Measurements from ENCODE around the gene CD74.
"Not testable (repeated sequence)": the region's sequence is repeated elsewhere in the genome, so short reads cannot be mapped to it uniquely, and the experiment has no call there.

Gene CD74

DNA sequence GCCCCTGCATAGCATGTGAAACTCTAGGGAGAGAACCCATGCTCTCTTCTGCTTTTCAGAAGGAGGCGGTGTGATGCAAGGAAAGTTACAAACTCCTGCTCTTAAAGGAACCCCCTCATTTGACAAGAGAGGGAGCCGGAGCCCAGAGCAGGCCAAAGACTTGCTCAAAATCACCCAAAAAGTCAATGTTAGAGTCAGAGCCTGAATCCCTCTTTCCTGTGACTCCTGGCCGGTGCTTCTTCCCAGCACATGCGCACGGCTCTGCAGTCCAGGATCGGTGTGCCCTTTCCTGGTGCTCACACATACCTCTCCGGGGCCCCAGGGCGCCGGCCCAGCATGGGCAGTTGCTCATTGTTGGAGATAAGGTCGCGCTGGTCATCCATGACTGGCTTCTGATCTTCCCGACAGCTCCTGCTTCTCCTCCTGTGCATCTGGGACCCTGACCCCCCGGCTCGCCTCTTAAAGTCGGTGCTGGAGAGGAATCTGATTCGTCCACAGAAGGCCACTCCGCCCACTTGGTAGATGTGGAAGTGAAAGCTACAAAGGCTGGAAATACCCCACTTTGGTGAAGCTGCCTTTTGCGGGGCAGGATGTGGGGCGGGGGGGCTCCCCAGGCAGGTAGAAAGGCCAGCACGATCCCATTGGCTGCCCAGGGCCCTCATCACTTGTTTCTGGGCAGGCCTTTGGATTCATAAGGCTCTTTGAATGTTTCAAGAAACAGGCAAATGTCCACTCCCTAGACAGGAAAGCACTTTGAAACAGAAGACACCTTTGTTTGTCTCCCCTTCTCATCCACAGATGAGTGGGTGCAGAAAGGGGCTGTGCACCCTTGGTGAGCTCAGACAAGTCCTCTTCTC lies at the start of gene CD74:
TSS of gene CD74 (minus strand) at position 592 of the 857 bp plus-strand sequence. CDS start at position 431, 161 bp downstream.
- H3K36me3 Mint-ChIP-seq, result peaks cover 48 to 55% of the 10 kb centered on the region in 2 donors
- H3K4me3 Mint-ChIP-seq, result peak within 1 kb of the TSS; percentile 95 to 96
- H3K4me1 Mint-ChIP-seq, result peaks cover 50 to 81% of the 10 kb centered on the region in 2 donors
- H3K27ac Mint-ChIP-seq, result peak within 1 kb of the TSS; percentile 100
- H3K9me3 Mint-ChIP-seq, result peaks cover 3 to 5% of the 10 kb centered on the region in 2 donors
- peak; percentile 98 for DNase-seq
- H3K27me3 Mint-ChIP-seq, result peaks cover 6 to 16% of the 10 kb centered on the region in 2 donors
- ATAC-seq (replicated peaks), result peak; percentile 66 to 72

DNA sequence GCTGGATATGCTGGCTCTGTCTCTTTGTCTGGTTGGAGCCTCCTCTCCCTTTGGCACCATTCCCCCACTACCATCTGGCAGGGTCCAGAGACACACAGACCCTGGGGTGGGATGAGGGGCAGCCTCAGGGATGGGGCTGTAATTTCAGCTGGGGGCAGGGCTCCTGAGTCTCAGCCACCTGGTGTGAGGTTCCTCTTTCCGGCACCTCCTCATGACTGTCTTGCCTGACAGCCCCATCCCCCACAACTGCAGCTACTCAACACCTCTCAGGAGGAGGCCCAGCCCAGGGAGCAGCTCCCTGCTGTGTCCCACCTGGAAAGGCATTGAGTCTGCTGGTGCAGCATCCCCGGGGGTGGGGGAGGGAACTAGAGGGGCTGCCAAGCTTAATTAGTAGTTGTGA lies 48.5 kb upstream of the CD74 start:
- peak overlapping the region; percentile 65 for H3K27ac Mint-ChIP-seq
- peak; percentile 80 to 81 for ATAC-seq (replicated peaks)
- peak; percentile 54 for DNase-seq

DNA sequence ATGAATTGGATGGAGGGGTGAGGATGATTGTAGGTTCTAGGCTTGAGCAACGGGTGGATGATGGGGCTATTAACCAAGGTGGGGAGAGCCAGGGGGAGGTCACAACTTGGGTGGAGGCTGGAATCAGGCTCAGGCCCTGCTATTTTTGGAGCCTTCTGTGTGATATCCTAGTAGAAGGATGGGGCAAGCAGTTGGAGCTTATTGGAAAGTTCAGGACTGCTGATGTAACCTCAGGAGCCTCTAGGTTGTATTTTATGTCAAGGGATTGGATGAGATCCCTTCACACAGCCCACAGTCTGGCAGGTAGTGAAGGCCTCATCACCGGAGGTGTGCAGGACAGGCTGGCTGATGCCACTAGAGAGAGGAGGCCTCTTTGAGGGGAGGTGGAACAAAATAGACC lies 48.1 kb upstream of the CD74 start:
- H3K4me1 Mint-ChIP-seq, result peaks cover 24 to 44% of the 10 kb centered on the region in 2 donors
- H3K27me3 Mint-ChIP-seq, result no peaks in the 10 kb centered on the region
- no peak overlapping the region for H3K4me3 Mint-ChIP-seq
- DNase-seq (no peak), ATAC-seq (replicated peaks) (no peak)
- H3K27ac Mint-ChIP-seq, result peak overlapping the region; percentile 86
- H3K9me3 Mint-ChIP-seq, result no peaks in the 10 kb centered on the region
- no peaks in the 10 kb centered on the region for H3K36me3 Mint-ChIP-seq

More for the DNA sequence above, 48.5 kb upstream of the CD74 start:
- Mint-ChIP-seq H3K27me3 (no peaks in the 10 kb centered on the region), H3K4me3 (no peak overlapping the region), H3K4me1 (peaks cover 24 to 44% of the 10 kb centered on the region in 2 donors), H3K36me3 (no peaks in the 10 kb centered on the region), H3K9me3 (no peaks in the 10 kb centered on the region)

DNA sequence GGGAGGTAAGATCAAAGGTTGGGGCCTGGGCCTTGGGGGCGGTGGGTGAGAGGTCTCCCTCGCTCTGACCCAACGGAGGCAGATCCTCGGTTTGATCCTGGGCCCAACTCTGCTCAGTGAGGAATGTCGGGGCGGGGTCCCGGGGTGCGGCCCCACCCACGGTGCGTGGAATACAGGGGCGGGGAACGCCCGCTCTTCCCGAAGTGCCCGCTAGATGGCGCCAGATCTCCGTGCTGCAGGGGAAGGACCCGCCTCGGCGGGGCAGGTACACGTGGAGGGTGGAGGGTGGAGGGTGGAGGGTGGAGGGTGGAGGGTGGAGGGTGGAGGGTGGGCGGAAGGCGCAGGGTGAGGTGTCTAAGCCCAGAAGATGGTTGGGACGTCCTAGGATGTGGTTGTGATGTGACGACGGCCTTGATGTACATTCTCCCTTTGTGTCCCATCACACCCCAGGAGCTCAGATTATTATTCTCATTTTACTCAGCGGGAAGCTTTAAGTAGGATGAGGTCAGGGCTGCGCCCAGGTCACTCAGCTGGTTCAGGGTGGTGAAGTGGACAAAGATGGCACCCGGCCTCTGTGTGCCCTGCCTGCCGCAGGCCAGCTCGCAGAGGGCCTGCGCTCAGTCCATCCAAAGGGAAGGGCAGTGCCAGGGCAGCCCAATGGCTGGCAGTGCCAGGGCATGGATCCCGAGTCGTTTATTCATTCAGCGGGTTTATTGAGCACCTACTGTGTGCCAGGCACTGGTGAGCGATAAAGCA lies 46.3 kb upstream of the CD74 start:
- no peaks in the 10 kb centered on the region for H3K27me3 Mint-ChIP-seq
- H3K9me3 Mint-ChIP-seq, result no peaks in the 10 kb centered on the region
- H3K4me1 Mint-ChIP-seq, result peaks cover 24 to 44% of the 10 kb centered on the region in 2 donors
- peak; percentile 78 for DNase-seq
- peak overlapping the region; percentile 62 to 78 for H3K4me3 Mint-ChIP-seq
- H3K36me3 Mint-ChIP-seq, result no peaks in the 10 kb centered on the region
- peak; percentile 89 to 91 for ATAC-seq (replicated peaks)
- H3K27ac Mint-ChIP-seq, result no peak overlapping the region

DNA sequence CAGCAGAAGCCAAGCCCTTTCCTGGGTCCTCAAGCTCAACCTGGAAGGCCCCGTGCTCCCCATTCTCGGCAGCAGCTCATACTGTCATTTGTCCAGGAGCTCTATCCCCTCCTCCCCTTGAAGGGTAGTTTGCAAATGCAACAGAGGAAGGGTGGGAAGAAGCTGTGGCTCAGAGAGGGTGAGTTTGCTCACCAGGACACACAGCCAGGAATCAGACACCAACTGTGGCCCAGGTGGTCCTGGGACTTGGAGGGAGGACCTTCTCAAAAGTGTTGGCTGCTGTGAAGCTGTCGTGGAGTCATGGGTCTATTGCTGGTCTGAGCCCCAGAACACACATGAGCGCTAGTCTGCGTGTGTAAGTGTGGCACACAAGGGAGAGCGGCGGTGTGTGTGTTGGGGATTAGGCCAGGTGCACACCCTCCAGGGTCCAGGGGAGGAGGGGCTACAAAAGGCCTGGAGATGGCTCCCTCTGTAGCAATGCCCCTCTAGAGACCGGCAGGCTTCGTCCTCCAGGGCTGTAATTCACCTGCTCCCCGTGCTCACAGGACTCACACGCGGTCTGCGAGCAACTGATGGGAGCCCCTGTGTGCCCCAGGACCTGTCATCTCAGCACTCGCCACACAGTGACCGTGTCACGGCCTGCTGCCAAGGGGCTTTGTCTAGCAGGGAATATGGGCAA lies 45.0 kb upstream of the CD74 start:
- H3K4me3 Mint-ChIP-seq, result peak overlapping the region; percentile 61 to 67
- H3K9me3 Mint-ChIP-seq, result no peaks in the 10 kb centered on the region
- no peaks in the 10 kb centered on the region for H3K36me3 Mint-ChIP-seq
- no peak overlapping the region for H3K27ac Mint-ChIP-seq
- H3K27me3 Mint-ChIP-seq, result no peaks in the 10 kb centered on the region
- ATAC-seq (replicated peaks) (no peak), DNase-seq (no peak)
- peaks cover 24 to 44% of the 10 kb centered on the region in 2 donors for H3K4me1 Mint-ChIP-seq

DNA sequence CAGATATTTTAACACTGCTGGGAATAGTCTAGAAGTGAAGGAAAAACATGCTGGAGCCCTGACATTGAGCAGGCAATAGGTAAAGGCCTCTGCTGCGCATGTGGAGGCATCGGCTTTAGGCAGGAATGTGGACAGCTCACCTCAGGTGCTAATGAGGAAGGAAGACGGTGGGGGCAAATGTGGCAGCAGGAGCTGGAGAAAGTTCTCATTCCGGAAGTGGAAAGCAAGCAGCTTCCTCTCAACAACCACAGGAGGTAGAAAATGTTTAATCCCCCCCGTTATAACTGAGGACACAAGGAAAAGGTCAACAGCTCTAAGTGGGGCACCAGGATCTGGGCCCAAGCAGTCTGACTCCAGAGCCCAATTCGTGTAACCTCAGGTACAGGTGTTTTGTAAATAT lies 44.4 kb upstream of the CD74 start:
- Mint-ChIP-seq H3K27me3 (no peaks in the 10 kb centered on the region), H3K4me1 (peaks cover 24 to 44% of the 10 kb centered on the region in 2 donors), H3K27ac (peak overlapping the region; percentile 75), H3K4me3 (no peak overlapping the region), H3K36me3 (no peaks in the 10 kb centered on the region), H3K9me3 (no peaks in the 10 kb centered on the region)
- DNase-seq (no peak), ATAC-seq (replicated peaks) (no peak)

DNA sequence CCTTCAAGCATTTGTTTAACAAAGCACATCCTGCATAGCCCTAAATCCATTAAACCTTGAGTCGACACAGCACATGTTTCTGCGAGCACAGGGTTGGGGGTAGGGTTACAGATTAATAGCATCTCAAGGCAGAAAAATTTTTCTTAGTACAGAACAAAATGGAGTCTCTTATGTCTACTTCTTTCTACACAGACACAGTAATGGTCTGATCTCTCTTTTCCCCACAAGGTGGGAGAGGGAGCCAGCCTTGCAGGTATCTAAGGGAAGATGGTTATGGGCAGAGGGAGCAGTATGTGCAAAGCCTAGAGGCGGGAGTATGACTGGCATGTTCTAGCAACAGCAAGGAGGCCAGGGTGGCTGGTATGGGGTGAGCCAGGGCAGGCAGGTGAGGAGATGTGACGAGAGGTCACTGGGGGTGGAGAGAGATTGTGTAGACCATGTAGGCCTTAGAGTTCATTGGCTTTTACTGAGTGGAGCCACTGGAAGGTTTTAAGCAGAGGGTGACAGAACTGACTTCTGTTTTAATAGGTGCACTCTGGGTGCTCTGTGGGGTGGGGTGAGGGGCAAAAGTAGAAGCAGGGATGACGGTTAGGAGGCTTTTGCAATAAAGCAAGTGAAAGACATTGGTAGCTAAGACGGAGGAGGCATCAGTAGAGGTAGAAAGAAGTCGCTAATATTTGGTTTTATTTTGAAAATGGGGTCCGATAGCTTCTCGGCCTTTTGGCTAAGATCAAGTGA lies 42.0 kb upstream of the CD74 start:
- Mint-ChIP-seq H3K4me1 (peaks cover 11 to 23% of the 10 kb centered on the region in 2 donors), H3K27me3 (no peaks in the 10 kb centered on the region), H3K9me3 (no peaks in the 10 kb centered on the region), H3K27ac (no peak overlapping the region), H3K36me3 (peaks cover 0 to 1% of the 10 kb centered on the region in 2 donors), H3K4me3 (no peak overlapping the region)
- DNase-seq (no peak), ATAC-seq (replicated peaks) (no peak)

DNA sequence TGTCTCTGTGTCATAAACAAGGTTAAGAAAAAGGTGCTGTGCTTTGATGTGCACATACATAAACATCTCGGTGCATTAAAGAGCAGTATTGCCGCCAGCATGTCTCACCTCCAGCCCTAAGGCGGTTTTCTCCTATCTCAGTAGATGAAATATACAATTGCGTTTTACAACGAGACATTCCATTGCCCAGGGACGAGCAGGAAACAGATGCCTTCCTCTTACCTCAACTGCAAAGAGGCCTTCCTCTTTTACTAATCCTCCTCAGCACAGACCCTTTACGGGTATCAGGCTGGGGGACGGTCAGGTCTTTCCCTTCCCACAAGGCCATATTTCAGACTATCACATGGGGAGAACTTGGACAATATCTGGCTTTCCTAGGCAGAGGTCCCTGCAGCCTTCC lies 41.3 kb upstream of the CD74 start:
- not testable (repeated sequence) for H3K27ac Mint-ChIP-seq; ATAC-seq (replicated peaks)

DNA sequence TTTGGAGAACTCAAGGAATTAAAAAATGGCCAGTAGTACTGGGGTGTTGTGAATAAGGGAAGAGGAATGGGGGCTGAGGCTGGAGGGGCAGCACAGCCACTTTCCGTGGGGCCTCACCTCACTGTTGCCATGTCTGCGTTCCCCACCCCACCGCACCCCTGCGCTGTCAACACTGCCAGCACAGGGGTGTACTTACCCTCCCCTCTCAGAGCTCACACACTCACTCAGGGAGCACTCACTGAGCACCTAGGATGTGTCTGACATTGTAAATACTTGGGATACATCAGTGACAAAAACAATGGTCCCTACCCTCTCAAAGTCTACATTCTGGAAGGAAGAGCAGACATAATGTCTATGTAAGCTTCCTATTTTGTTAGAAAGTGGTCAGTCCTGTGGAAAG lies 40.2 kb upstream of the CD74 start:
- peaks cover 17 to 19% of the 10 kb centered on the region in 2 donors for H3K36me3 Mint-ChIP-seq
- ATAC-seq (replicated peaks) (no peak), DNase-seq (no peak)
- no peaks in the 10 kb centered on the region for H3K27me3 Mint-ChIP-seq
- no peak overlapping the region for H3K4me3 Mint-ChIP-seq
- H3K9me3 Mint-ChIP-seq, result no peaks in the 10 kb centered on the region
- peak overlapping the region; percentile 52 for H3K27ac Mint-ChIP-seq
- H3K4me1 Mint-ChIP-seq, result peaks cover 14 to 23% of the 10 kb centered on the region in 2 donors

More for the DNA sequence above, 41.3 kb upstream of the CD74 start:
- not testable (repeated sequence) for H3K4me3 Mint-ChIP-seq, H3K27me3 Mint-ChIP-seq, H3K36me3 Mint-ChIP-seq, DNase-seq, H3K9me3 Mint-ChIP-seq
- peaks cover 9 to 17% of the 10 kb centered on the region in 2 donors for H3K4me1 Mint-ChIP-seq

DNA sequence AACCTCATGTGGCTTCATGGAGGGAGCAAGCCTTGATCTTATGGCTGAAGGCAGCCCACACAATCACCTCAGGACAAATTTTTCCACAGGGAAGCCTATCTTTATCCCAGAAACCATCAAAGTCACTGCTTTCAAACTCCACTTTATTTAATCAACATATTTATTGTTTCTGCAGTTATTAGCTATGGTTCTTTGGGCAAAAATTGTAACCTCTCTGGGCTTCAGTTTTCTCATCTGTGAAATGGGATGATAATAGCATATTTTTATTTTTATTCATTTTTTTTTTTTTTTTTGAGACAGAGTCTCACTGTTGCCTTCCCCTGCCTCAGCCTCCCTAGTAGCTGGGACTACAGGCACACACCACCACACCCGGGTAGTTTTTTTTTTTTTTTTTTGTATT lies 38.9 kb upstream of the CD74 start:
- Mint-ChIP-seq H3K4me3 (no peak overlapping the region), H3K4me1 (peaks cover 16 to 24% of the 10 kb centered on the region in 2 donors), H3K27me3 (no peaks in the 10 kb centered on the region), H3K9me3 (no peaks in the 10 kb centered on the region), H3K36me3 (peaks cover 29 to 32% of the 10 kb centered on the region in 2 donors), H3K27ac (no peak overlapping the region)
- DNase-seq (no peak), ATAC-seq (replicated peaks) (no peak)

DNA sequence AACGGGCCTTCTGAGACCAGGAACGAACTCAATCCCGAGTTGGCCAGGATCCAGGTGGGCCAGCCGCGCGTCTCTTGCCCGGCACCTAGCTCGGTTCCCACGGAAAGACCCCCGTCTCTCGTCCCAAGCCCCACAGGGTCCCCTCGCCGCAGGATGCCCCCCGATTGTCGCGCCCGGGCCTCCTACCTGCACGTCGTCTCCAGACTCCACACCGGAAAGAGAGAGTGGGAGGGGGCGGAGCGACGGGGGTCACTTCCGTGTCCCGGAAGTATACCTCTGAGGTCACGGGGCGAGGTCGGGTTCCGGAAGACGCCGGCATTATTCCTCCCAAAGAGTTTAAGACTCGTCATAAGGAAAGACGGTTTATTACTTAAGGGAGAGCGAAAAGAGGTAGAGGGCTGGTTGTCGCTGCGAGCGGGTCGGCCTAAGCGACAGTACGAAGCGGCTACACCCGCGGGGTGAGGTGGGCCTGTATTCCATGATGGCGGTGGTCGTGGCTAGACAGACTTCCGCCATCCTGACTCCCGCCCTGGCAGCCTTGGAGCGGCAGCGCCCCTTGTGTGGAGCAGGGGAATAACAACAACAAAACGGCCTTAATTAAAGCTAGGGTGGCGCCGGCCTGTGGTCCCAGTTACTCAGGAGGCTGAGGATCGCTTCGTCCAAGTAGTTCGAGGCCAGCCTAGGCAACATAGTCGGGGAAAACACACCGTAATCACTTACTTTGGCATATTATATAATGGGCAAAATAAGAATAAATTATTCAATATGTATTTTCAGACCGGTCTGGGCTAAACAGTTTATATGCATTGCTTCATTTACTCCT lies 37.0 kb upstream of the CD74 start, which contains the start of gene RPS14:
TSS of gene RPS14 (minus strand) at position 223 of the 823 bp plus-strand sequence. CDS start 2,006 bp downstream, outside the sequence.
- peak; percentile 94 to 95 for ATAC-seq (replicated peaks)
- H3K4me1 Mint-ChIP-seq, result peaks cover 25 to 38% of the 10 kb centered on the region in 2 donors
- H3K36me3 Mint-ChIP-seq, result peaks cover 44 to 49% of the 10 kb centered on the region in 2 donors
- H3K4me3 Mint-ChIP-seq, result peak within 1 kb of the TSS; percentile 94 to 97
- H3K27ac Mint-ChIP-seq, result peak within 1 kb of the TSS; percentile 99
- peak; percentile 90 for DNase-seq
- no peaks in the 10 kb centered on the region for H3K27me3 Mint-ChIP-seq
- no peaks in the 10 kb centered on the region for H3K9me3 Mint-ChIP-seq

DNA sequence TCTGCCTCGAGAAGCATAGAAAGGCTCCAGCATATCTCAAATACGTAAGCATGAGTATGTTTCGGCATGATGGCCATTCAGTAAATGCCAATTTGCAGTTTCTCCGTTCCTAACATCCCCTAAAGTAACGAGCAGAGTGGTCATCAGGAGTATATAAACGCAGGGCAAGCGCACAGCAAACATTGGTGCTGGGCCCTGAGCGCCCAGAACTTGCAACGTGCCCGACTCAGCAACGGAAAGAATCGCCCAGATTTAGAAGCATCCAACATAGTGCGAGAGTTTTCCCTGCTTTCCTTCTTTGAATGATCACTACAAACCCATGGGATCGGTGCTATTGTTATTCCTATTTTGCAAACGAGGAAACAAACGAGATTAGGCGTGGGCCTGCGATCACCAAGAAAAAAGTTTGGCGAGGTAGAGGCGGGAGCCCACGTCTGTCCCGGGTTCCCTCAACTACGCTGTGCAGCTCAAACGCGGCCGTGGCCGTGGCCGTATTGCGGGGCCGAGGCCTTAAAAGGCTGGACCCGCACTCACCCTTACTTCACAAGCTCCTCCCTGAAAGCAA lies 36.3 kb upstream of the CD74 start:
- Mint-ChIP-seq H3K9me3 (no peaks in the 10 kb centered on the region), H3K27ac (peak overlapping the region; percentile 99), H3K27me3 (no peaks in the 10 kb centered on the region), H3K4me1 (peaks cover 25 to 38% of the 10 kb centered on the region in 2 donors), H3K36me3 (peaks cover 45 to 52% of the 10 kb centered on the region in 2 donors), H3K4me3 (peak overlapping the region; percentile 94 to 97)
- peak; percentile 44 to 45 for ATAC-seq (replicated peaks)
- DNase-seq, result no peak

All from stimulated activated naive B cell treated with anti-CD40 and anti-IgM and Interleukin-4, amounts not matched to agents 10 μg/mL and 1 μg/mL and 100 μg/mL, for 72 hours (primary cell).